Body of pancreas (tissue), 4 donors: ENCODE data around the gene GALNT15. TPM values are rescaled to one million over a fixed set of nuclear protein-coding genes. Genes with fewer than 3 reads are reported as not detected.

ENCODE experiments used
- ATAC-seq: fragments of 150-250 bp; one replicate; pipeline ENCODE4 v1.9.1; 2016
- DNase-seq, 4 donors: peaks; one replicate each; pipeline ENCODE4 v3.0.0-alpha.2; 2019
- H3K27ac ChIP-seq, 4 donors: fragments of 200-600 bp; sonication (generic); 1 replicate in 3 of 4; 2 replicates in 1 of 4; pipeline versions ENCODE4 v1.5.1 to v1.6.1; 2016 to 2019; ENCODE audit warnings: mild to moderate bottlenecking in 1 of 4, mixed read lengths in 1 of 4, moderate library complexity in 1 of 4
- H3K27me3 ChIP-seq, 2 donors: fragments of 200-600 bp; sonication (generic); one replicate each; pipeline ENCODE4 v1.6.0; 2016; ENCODE audit warnings: mild to moderate bottlenecking in 1 of 2
- H3K36me3 ChIP-seq, 2 donors: fragments of 200-600 bp; sonication (generic); replicated peaks in 1 of 2; 2 replicates each; pipeline ENCODE4 v1.5.1; 2016; ENCODE audit warnings: low read depth in 2 of 2; ENCODE audit not compliant: insufficient read depth in 1 of 2
- H3K4me1 ChIP-seq: fragments of 200-600 bp; sonication (generic); one replicate; pipeline ENCODE4 v1.6.0; 2016
- H3K4me3 ChIP-seq, 2 donors: fragments of 200-600 bp; sonication (generic); 1 replicate in 1 of 2; 2 replicates in 1 of 2; pipeline ENCODE4 v1.5.1; 2016 to 2019
- H3K9me3 ChIP-seq, 3 donors: fragments of 200-600 bp; sonication (generic); 1 replicate in 2 of 3; 2 replicates in 1 of 3; pipeline ENCODE4 v1.5.1; 2016
- CTCF ChIP-seq, 7 experiments: fragments of 450-650 bp in 4 of 7; fragments of 200-600 bp in 3 of 7; sonication (generic) in 3 of 7; IDR thresholded peaks; one replicate each; pipeline ENCODE4 v1.5.1; 2016 to 2019; ENCODE audit warnings: antibody characterized with exemption in 7 of 7
- POLR2A ChIP-seq, 3 donors: fragments of 450-650 bp; IDR thresholded peaks; one replicate each; pipeline ENCODE4 v1.6.1; 2016; ENCODE audit warnings: antibody characterized with exemption in 3 of 3, mild to moderate bottlenecking in 2 of 3
- WGBS, 2 donors: methylation state at CpG; one replicate each; pipeline ENCODE4 v1.1.5; 2017; 5-methylcytosine and 5-hydroxymethylcytosine counted together
- intact Hi-C: fragments of 100-400 bp; cut with DNase I; formaldehyde crosslinking; loops from one replicate; pipeline ENCODE4 v1.15.1; 2023
- total RNA-seq, 2 donors: library from RNA; depleted of rRNA; stranded (reverse); fragments of >200 nt; gene quantifications; one replicate each; pipeline ENCODE4 v1.1.0, GENCODE V29; 2016

GALNT15 gene
- total RNA-seq, 2 donors from 2014 or later, result 21.8 to 26.0 TPM

GRCh38 chr3:16207031-16207430, 32.6 kb downstream of the GALNT15 start:
- no peak for TF ChIP-seq POLR2A (IDR thresholded peaks at IDR 0.05)
- no peak for TF ChIP-seq CTCF (IDR thresholded peaks at IDR 0.05)
- ATAC-seq (no peak), DNase-seq (no peak)
- Histone ChIP-seq H3K9me3 (no peaks in the 10 kb centered on the region), H3K36me3 (no peaks in the 10 kb centered on the region), H3K27ac (no peak overlapping the region), H3K4me3 (no peak overlapping the region), H3K27me3 (no peaks in the 10 kb centered on the region), H3K4me1 (no peaks in the 10 kb centered on the region)
- intact Hi-C loops, result no loop called here

GRCh38 chr3:16211176-16211904, 36.9 kb downstream of the GALNT15 start:
- Histone ChIP-seq H3K9me3 (no peaks in the 10 kb centered on the region), H3K4me3 (no peak overlapping the region), H3K27ac (no peak overlapping the region), H3K27me3 (no peaks in the 10 kb centered on the region), H3K36me3 (no peaks in the 10 kb centered on the region), H3K4me1 (no peaks in the 10 kb centered on the region)
- no peak for TF ChIP-seq CTCF (IDR thresholded peaks at IDR 0.05)
- TF ChIP-seq POLR2A (IDR thresholded peaks at IDR 0.05), result no peak
- WGBS, 2 donors, result 70 to 75% methylated on average over 9 of the region's 9 CpGs
- no peak for DNase-seq
- ATAC-seq, result no peak
- intact Hi-C loops, result no loop called here

- ATAC-seq (no peak), DNase-seq (no peak)
- Histone ChIP-seq H3K4me1 (no peaks in the 10 kb centered on the region), H3K4me3 (no peak overlapping the region), H3K9me3 (no peaks in the 10 kb centered on the region), H3K27me3 (no peaks in the 10 kb centered on the region), H3K27ac (no peak overlapping the region), H3K36me3 (no peaks in the 10 kb centered on the region)
- TF ChIP-seq POLR2A (IDR thresholded peaks at IDR 0.05), result no peak
- TF ChIP-seq CTCF (IDR thresholded peaks at IDR 0.05), result no peak
- intact Hi-C loops, result no loop called here
- 53 to 76% methylated on average over 4 of the region's 4 CpGs for WGBS, 2 donors
These were observed 39.9 kb downstream of the GALNT15 start for GRCh38 chr3:16214366-16214765.

- H3K9me3 ChIP-seq, result no peaks in the 10 kb centered on the region
- no peaks in the 10 kb centered on the region for H3K36me3 ChIP-seq
- intact Hi-C loops, result no loop called here
- no peak overlapping the region for H3K27ac ChIP-seq
- no peak overlapping the region for H3K4me3 ChIP-seq
- TF ChIP-seq POLR2A (IDR thresholded peaks at IDR 0.05) (no peak), CTCF (IDR thresholded peaks at IDR 0.05) (no peak)
- DNase-seq (no peak), ATAC-seq (no peak)
- WGBS, 2 donors, result 85 to 92% methylated on average over 17 of the region's 17 CpGs
- no peaks in the 10 kb centered on the region for H3K4me1 ChIP-seq
- H3K27me3 ChIP-seq, result no peaks in the 10 kb centered on the region
These were observed 42.0 kb downstream of the GALNT15 start for GRCh38 chr3:16216373-16216935.

GRCh38 chr3:16219777-16220176, 45.3 kb downstream of the GALNT15 start:
- no peaks in the 10 kb centered on the region for H3K9me3 ChIP-seq
- H3K27me3 ChIP-seq, result no peaks in the 10 kb centered on the region
- no peak for TF ChIP-seq POLR2A (IDR thresholded peaks at IDR 0.05)
- no peak for TF ChIP-seq CTCF (IDR thresholded peaks at IDR 0.05)
- no peak for ATAC-seq
- no peak for DNase-seq
- intact Hi-C loops, result no loop called here
- no peaks in the 10 kb centered on the region for H3K4me1 ChIP-seq
- no peak overlapping the region for H3K4me3 ChIP-seq
- no peak overlapping the region for H3K27ac ChIP-seq
- 89 to 97% methylated on average over 2 to 3 of the region's 3 CpGs for WGBS, 2 donors
- no peaks in the 10 kb centered on the region for H3K36me3 ChIP-seq
